Kidney (tissue), 14 donors: Measurements from ENCODE around the gene IMPA2. TPM values are rescaled to one million over a fixed set of nuclear protein-coding genes. Genes with fewer than 3 reads are reported as not detected.

Source experiments
- DNase-seq, 5 donors: peaks; one replicate each; pipeline ENCODE4 v3.0.0-alpha.2; 2013 to 2020
- FAIRE-seq: peaks from 2 replicates; lab custom pipeline; 2012; peaks lifted over from hg19 to GRCh38; lab: Jason Lieb, UNC
- H3K27ac ChIP-seq, 2 donors: one replicate each; pipeline ENCODE4 v1.7.0; 2013; ENCODE audit warnings: low read depth in 2 of 2, low read length in 2 of 2, inconsistent platforms in 1 of 2
- H3K27me3 ChIP-seq: one replicate; pipeline ENCODE4 v1.7.1; 2013; ENCODE audit warnings: low read length, inconsistent platforms; ENCODE audit not compliant: control insufficient read depth, insufficient read depth
- H3K36me3 ChIP-seq, 3 donors: one replicate each; pipeline versions ENCODE4 v1.7.0 to v1.7.1; 2013; ENCODE audit warnings: low read length in 3 of 3, control low read depth in 1 of 3, inconsistent platforms in 1 of 3; ENCODE audit not compliant: insufficient read depth in 3 of 3, control insufficient read depth in 2 of 3
- H3K4me1 ChIP-seq, 3 donors: one replicate each; pipeline versions ENCODE4 v1.7.0 to v1.7.1; 2013; ENCODE audit warnings: low read length in 3 of 3, inconsistent platforms in 1 of 3, low read depth in 1 of 3; ENCODE audit not compliant: control insufficient read depth in 2 of 3, insufficient read depth in 2 of 3
- H3K4me3 ChIP-seq, 3 donors: one replicate each; pipeline versions ENCODE4 v1.7.0 to v1.8.1; 2013; ENCODE audit warnings: low read length in 3 of 3, control low read depth in 1 of 3, inconsistent platforms in 1 of 3
- H3K9ac ChIP-seq, 3 donors: one replicate each; pipeline versions ENCODE4 v1.7.0 to v1.7.1; 2013; ENCODE audit warnings: low read length in 3 of 3, control low read depth in 1 of 3, inconsistent platforms in 1 of 3
- H3K9me3 ChIP-seq, 3 donors: one replicate each; pipeline versions ENCODE4 v1.7.0 to v1.7.1; 2013; ENCODE audit warnings: low read length in 3 of 3, control low read depth in 1 of 3, inconsistent platforms in 1 of 3; ENCODE audit not compliant: control insufficient read depth in 2 of 3, insufficient read depth in 1 of 3
- CTCF ChIP-seq: IDR thresholded peaks from 3 replicates; pipeline ENCODE4 v1.5.1; 2012; ENCODE audit warnings: mild to moderate bottlenecking, moderate library complexity, borderline replicate concordance; ENCODE audit not compliant: insufficient read depth; ENCODE audit errors: extremely low read depth
- intact Hi-C: fragments of 100-400 bp; cut with DNase I; formaldehyde crosslinking; loops from one replicate; pipeline ENCODE4 v1.11.1; 2022
- polyA plus RNA-seq: library from polyadenylated mRNA; stranded (reverse); fragments of 350-450 nt; fragmentation: Illumina TruSeq; extraction: RNeasy Lipid Tissue Mini Kit (QIAGEN cat#74804); gene quantifications from one replicate; pipeline ENCODE4 v1.2.3, GENCODE V29; 2014; ENCODE audit warnings: low read depth, low replicate concordance; ENCODE audit not compliant: insufficient read depth
- total RNA-seq: library from RNA; stranded (reverse); fragmentation: NEBNext Ultra II Directional; extraction: Animal tissue kit (Norgen Biotek cat#: 25700); gene quantifications from one replicate; pipeline ENCODE4 v1.2.1, GENCODE V29; 2021
- donor health status: control.
- donor health status: control.
- donor health status: control.
- donor health status: control.
- donor health status: control.
- donor health status: DM: yes; HTN: yes; CAD: no.
- donor health status: Normal renal cell carcinoma (clear cell type).

Gene IMPA2
- total and polyA plus RNA-seq, 2 donors from 2014 or later, result 157 to 348 TPM

- peaks cover 4 to 16% (median 12%) of the 10 kb centered on the region in 3 donors for H3K4me1 ChIP-seq
- peak; percentile 63 to 84 (median 66) for DNase-seq
- FAIRE-seq, result no peak
Observed at GRCh38 chr18:11981543-11982366, 448 bp downstream of the IMPA2 start.

GRCh38 chr18:11982981-11983380 is 1.7 kb downstream of the IMPA2 start:
- Histone ChIP-seq H3K4me1 (peaks cover 4 to 20% (median 16%) of the 10 kb centered on the region in 3 donors), H3K9me3 (no peaks in the 10 kb centered on the region), H3K9ac (peak overlapping the region in 1 of 3 donors; percentile 95), H3K27me3 (no peaks in the 10 kb centered on the region), H3K27ac (peak overlapping the region in 1 of 2 donors; percentile 39), H3K4me3 (peak overlapping the region; percentile 30 to 94 (median 71)), H3K36me3 (no peaks in the 10 kb centered on the region)
- intact Hi-C loops, result no loop called here
- DNase-seq (peak in 1 of 5 donors; percentile 35), FAIRE-seq (no peak)
- no peak for TF ChIP-seq CTCF

More at GRCh38 chr18:11981543-11982366, 448 bp downstream of the IMPA2 start:
- Histone ChIP-seq H3K36me3 (no peaks in the 10 kb centered on the region), H3K27ac (peak overlapping the region; percentile 91 to 94), H3K4me3 (peak overlapping the region; percentile 58 to 94 (median 75)), H3K9me3 (no peaks in the 10 kb centered on the region), H3K9ac (peak overlapping the region; percentile 21 to 95 (median 75)), H3K27me3 (no peaks in the 10 kb centered on the region)
- intact Hi-C loops, result no loop called here
- no peak for TF ChIP-seq CTCF

GRCh38 chr18:11983592-11983991 is 2.3 kb downstream of the IMPA2 start:
- peak in 2 of 5 donors; percentile 47 to 67 for DNase-seq
- intact Hi-C loops, result no loop called here
- Histone ChIP-seq H3K9me3 (no peaks in the 10 kb centered on the region), H3K4me3 (peak overlapping the region in 2 of 3 donors; percentile 71 to 94), H3K27me3 (no peaks in the 10 kb centered on the region), H3K27ac (peak overlapping the region; percentile 55 to 71), H3K4me1 (peaks cover 4 to 24% (median 19%) of the 10 kb centered on the region in 3 donors), H3K36me3 (no peaks in the 10 kb centered on the region), H3K9ac (peak overlapping the region in 1 of 3 donors; percentile 95)
- FAIRE-seq, result no peak
- no peak for TF ChIP-seq CTCF
